DMS114 treated with DMSO at 0.1 percent for 48 hours (cell line): ENCODE measurements around the gene PDE8A.
A peak's percentile ranks its signal among the peaks of the same experiment; 100 is the strongest.
"Not testable (repeated sequence)": the region's sequence is repeated elsewhere in the genome, so short reads cannot be mapped to it uniquely, and the experiment has no call there.

Experiments
- DNase-seq: peaks from one replicate; lab custom pipeline; 2025; ENCODE audit not compliant: unreplicated experiment; lab: John Stamatoyannopoulos, UW

PDE8A gene

GRCh38 chr15:84961114-84961452 lies 20.6 kb upstream of the PDE8A start:
- DNase-seq: no peak

DNA sequence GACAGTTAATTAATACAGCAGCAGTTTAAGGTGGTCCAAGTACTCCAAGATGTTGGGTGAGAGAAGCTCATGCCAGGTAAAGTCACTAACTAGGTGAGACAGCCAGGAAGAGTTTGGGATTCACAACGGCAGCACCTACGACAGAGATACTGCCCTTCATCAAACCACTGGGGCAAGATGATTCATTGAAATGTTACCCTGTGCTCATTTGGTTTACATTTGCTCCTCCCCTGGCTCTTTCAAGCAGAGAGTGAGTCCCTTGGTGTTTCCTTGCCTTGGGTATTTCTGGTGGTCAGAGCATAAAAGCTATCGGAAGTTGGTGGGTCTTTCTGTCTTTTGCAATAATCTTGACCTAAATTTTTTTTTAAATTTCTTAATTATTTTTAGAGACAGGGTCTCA lies 19.9 kb upstream of the PDE8A start:
- no peak for DNase-seq

- no peak for DNase-seq
These were observed 18.7 kb upstream of the PDE8A start for GRCh38 chr15:84962955-84963354.

- DNase-seq: no peak
These were observed 14.3 kb upstream of the PDE8A start for GRCh38 chr15:84967380-84967779.

- DNase-seq: no peak
These were observed 13.4 kb upstream of the PDE8A start for GRCh38 chr15:84968301-84968700.

DNA sequence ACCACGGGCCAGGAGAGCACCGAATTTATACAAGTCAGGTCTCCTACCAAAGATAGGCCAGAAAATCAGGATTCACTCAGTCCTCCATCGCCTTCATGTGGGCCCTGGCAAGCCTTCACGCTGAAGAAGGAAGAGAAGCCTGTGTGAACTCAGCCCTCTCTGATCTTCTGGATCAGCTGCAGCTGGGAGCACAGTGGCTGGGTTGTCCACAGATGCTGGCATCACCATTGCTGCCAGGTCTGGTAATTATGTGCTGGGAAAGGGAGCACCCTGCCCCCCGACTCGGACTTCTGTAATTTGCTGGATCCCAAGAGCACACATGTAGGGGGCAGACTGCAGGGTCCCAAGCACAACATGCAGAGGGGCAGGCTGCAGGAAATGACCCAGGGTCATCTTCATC lies 12.4 kb upstream of the PDE8A start:
- no peak for DNase-seq

DNA sequence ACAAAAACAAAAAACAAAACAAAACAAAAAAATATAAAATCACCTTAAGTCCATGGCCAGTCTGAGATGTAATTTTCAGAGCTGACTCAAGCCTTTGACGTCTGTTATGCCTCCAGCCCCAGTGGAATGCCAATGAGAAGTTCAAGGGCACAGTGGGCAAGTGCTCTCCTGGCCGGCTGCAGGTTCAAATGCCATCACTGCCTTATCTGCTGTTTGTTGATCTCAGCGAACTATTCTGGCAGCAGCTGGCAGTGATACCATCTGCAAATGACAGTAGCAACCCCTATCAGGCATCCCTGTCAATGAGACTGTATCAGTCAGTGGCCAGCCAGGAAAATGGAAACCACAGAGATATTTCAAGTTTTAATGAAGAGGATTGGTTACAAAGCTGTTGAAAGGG lies 10.8 kb upstream of the PDE8A start:
- DNase-seq: no peak

DNA sequence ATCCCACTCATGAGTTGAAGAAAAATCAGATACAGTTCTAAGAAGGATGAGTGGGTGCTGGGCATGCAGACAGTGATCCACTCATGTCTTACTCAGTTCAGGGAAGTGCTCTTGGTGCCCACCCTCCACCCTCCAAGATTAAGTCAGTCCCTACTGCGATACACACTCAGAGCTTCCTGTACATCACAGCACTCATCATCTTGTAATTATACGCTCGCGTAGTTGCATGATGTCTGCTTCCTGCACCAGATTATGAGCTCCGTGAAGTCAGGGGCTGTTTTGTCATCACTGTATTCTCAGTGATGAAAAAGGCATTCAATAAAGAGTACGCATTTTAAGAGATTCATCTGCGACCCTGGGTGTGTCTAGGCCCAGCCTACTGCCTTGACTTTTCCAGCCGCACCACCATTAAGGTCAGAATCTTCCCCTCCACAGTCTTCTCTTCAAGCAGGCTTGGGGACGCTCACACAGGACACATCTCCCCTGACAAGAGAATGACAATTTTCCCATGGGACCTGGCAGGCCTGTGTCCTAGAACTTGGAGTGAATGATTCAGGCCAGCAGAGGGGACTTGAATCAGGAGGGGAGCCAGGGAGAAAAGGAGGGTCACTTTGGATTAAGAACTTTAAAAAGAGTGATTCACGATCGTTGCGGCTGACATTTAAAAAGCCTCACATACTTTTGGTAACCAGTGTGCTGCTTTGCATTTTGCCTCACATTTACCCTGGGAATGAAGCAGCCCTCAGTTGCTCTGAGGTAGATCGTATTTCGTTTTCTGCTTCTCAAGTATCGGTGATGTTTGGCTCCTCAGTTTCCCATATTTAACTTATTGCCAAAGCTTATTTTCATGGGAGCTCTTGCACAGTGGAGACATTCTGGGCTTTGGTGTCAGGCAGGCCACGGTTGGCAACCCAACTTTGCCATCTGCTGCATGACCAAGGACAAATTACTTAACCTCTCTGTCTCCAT lies 7.9 kb upstream of the PDE8A start:
- DNase-seq: no peak

GRCh38 chr15:84975871-84976351 lies 5.7 kb upstream of the PDE8A start:
- DNase-seq: no peak

DNA sequence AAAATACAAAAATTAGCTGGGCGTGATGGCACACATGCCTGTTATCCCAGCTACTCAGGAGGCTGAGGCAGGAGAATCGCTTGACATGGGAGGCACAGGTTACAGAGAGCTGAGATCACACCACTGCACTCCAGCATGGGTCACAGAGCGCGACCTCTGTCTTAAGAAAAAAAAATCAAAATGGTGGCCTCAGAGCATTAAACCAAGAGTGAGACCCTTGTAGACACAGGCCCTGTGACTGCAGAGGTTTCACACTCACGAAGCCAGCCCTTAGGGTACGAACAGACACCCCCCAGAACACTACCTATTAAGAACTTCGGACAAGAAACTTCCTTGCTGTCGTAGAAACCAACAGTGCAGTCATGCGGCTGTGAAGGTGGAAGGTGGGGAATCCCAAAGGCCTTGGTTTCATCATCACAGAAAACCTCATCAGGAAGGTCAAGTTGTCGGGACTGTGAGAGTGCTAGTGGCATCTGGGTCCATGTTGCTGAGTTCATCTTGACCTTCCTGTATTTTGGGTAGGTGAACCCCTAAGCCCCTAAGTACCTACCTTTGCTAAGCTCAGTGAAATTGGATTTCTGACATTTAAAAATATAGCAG lies 4.8 kb upstream of the PDE8A start:
- no peak for DNase-seq

DNA sequence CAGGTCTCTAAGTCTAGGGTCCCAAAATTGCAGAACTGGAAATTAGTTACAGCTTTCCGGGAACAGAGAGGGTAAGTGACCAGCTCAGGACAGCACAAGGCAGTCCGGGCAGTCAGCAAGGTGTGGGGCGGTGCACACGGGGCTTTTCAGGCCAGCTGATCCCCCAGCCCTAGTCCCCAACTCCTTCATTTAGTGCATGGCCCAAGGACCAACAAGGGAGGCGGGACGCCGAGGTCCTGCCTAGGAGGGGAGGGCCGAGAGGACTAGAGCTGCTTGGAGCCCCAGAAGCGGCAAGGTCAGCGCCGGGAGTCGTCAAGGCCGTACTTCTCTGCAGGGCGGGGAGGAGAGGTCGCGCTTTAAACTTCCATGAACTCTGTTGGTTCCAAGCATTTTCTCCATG lies 2.0 kb upstream of the PDE8A start:
- no peak for DNase-seq

- peak; percentile 83 for DNase-seq
These were observed 1.2 kb upstream of the PDE8A start for GRCh38 chr15:84980196-84981053.

DNA sequence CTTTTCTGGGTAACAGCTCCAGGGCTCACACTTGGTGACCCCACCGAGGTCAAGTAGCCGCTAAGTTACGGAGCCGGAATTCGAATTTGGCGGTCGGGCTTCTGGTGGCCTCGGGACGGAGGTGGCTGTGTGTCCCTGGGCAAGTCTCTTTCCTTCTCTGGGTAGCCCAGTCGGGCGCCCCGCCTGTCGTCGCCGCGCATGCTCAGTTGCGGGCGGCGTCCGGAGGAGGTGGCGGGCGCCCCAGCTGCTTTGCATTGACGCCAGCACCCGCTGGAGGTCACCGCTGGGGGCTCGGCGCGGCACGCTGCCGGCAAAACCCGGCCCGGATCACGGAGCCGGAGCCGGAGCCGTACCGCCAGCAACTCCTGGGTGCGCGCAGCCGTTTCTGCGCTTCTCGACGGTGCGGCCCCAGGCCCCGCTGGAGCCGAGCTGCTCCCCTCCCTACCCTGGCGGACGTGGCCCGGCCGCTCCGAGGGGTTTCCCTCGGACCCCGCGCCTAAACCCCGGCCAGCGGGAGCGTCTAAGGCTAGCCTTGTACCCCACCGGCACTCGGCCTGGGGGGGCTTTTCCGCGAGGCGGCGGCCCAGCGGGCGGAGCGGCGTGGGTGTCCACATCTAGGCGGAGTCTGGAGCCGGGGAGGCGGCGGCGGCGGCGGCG lies 474 bp upstream of the PDE8A start:
- peak; percentile 88 for DNase-seq

- DNase-seq: no peak
These were observed 755 bp downstream of the PDE8A start for GRCh38 chr15:84982301-84982920.

- DNase-seq: no peak
These were observed 1.6 kb downstream of the PDE8A start for GRCh38 chr15:84983294-84983693.

DNA sequence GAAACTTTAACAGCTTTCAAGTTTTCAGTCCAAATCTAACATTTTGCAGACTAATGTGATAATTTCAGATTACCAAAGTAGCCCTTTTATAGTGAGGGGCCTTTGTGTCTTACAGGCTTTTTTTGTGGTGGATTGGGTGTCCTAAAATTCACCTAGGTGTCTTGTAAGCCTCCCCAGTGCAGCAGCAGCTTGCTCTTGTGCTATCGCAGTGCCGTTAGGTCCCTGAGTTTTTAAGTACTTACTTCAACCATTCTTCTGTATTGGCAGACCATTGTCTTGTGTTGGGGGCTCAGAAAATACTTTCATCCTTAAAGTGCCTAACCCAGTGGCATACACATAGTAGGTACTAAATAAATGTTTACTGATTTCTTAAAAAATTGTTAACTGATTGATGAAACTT lies 2.1 kb downstream of the PDE8A start:
- DNase-seq: no peak

GRCh38 chr15:84985158-84985557 lies 3.5 kb downstream of the PDE8A start:
- no peak for DNase-seq

DNA sequence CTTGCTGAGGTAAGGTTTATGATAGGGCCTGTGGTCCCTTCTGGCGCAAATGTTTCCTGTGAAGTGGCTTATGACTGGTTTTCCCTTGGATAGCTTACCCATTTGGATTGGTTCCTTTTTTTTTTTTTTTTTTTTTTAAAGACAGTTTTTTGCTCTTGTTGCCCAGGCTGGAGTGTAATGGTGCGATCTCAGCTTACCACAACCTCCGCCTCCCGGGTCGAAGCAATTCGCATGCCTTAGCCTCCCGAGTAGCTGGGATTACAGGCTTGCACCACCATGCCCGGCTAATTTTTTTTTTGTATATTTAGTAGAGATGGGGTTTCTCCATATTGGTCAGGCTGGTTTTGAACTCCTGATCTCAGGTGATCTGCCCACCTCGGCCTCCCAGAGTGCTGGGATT lies 5.7 kb downstream of the PDE8A start:
- not testable (repeated sequence) for DNase-seq

GRCh38 chr15:84987949-84988624 lies 6.4 kb downstream of the PDE8A start:
- DNase-seq: no peak
